C1 segment of cervical spinal cord (tissue), 14 donors: ENCODE data around the gene SLC35G6.
"Not testable (repeated sequence)": the region's sequence is repeated elsewhere in the genome, so short reads cannot be mapped to it uniquely, and the experiment has no call there.

Source experiments
- DNase-seq, 14 donors: peaks; one replicate each; lab custom pipeline; 2025; lab: John Stamatoyannopoulos, UW

The SLC35G6 gene

DNA sequence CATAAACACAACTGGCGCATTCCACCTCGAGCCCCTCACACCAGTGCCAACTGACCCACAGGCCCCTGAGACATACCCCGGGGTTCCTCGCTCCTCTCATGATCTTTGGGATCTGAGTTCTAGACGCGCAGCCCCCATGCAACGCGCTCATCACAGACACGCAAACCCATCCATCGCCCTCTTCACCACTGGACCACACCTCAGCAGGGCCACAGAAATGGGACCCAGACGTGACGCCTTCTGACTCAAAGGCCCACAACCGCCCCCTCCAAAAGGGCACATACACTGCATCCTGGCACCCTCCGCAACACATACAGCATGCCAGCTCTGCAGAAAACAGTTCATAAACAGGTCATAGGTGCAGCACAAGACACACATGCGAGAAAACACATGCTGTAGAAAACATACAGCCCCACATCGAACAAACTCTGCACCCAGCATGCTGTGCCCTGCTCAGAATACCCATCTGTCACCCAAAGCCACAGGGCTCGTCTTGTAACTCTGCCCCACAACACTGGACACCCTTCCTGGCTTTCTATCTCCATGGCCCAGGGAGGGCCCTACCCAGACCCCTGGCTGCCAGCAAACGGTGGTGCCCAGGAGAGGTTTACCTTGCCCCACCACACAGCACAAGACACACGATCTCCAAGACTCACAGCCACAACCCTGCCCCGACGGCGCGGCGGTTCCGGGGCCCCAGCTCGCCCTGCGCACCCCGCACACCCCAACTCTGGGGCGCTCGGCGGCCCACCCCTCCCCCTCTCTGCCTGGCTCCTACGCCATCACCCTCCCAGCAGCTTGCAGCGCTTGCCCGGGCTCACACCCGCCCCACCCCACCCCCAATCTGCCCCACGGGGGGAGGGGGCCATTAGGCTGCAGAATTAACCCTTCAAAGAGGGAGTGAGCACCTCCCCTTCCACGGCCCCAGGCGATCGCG is 2.7 kb upstream of the SLC35G6 start:
- peak in 12 of 14 donors; percentile 24 to 78 (median 65) for DNase-seq

DNA sequence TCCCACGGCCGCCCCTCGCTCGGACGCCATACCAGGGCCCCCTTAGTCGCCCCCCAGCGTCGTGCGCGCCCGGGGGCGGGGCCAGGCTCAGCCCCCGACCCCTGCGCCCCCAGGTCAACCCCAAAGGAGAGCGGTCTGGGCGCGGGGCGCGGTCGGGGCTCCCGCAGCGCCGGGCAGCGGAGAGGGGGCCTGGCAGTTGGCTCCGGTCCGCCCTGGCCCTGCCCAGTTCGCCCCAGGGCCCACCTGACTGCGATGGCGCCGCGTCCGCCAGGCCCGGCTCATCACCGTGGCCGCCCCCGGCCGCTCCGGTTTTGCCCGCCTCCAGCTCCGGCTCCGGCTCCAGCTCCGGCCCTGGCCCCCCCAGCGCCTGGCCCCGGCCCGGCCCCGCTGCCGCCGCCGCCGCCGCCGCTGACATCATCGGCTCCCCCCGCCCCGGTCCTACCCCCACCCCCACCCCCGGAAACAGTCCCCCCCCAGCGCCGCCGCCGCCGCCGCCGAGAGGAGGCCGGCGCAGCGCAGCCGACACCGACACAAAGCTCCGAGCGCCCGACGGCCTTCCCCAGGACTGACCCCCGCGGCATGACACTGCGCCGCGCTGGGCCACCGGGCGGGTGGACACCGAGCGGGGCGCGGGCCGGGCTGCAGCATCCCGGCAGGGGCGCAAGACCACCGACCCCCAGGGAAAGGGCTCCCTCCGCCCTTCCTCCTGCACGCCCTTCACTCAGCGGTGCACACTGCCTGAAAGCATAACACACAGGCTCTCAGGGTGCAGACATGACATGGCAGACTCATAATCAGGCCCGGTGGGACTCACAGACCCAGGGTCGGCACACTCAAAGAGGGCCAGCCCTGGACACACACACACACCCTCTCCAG is 1.8 kb upstream of the SLC35G6 start, which contains the start of gene ZBTB4:
Gene ZBTB4 (minus strand): TSS at position 419 of the 876 bp plus-strand sequence. CDS start 12,830 bp downstream, outside the sequence.
- DNase-seq = peak in 12 of 14 donors; percentile 23 to 78 (median 60)

GRCh38 chr17:7480089-7480384 is 1.2 kb upstream of the SLC35G6 start:
- no peak for DNase-seq

- not testable (repeated sequence) for DNase-seq
These were observed 846 bp downstream of the SLC35G6 start for GRCh38 chr17:7481842-7482741.

DNA sequence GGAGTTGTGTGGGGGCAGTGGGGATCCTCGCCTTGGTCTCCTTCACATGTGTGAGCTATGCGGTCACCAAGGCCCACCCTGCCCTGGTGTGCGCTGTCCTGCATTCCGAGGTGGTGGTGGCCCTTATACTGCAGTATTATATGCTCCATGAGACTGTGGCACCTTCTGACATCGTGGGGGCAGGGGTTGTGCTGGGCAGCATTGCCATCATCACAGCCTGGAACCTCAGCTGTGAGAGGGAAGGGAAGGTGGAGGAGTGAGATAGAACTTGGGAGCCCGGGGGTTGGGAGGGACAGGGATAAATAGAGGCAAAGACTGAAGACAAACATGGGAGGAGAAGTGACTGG is 1.5 kb downstream of the SLC35G6 start:
- DNase-seq = not testable (repeated sequence)

- DNase-seq = peak; percentile 98 to 100 (median 99)
These were observed 2.2 kb downstream of the SLC35G6 start for GRCh38 chr17:7483255-7484066.

DNA sequence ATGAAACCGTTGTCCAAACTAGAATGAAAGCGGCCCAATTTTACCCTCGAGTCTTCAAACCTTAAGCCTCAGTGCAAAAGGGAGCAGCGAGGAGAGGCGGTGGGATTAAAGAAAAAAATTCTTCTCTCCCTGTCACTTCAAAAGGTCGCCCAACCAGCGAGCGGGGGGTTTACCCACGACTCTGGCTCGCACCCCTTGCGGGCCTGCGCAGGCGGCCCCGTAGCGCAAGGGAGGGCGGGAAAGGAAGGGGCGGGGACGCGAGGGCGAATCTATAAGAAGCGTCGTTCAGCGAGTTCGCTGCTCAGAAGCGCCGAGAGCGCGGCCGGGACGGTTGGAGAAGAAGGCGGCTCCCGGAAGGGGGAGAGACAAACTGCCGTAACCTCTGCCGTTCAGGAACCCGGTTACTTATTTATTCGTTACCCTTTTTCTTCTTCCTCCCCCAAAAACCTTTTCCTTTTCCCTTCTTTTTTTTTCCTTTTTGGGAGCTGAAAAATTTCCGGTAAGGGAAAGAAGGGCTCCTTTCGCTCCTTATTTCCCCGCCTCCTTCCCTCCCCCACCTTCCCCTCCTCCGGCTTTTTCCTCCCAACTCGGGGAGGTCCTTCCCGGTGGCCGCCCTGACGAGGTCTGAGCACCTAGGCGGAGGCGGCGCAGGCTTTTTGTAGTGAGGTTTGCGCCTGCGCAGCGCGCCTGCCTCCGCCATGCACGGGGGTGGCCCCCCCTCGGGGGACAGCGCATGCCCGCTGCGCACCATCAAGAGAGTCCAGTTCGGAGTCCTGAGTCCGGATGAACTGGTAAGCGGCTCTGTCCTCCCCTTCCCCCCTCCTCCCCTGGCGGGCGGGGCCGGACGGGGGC is 3.0 kb downstream of the SLC35G6 start, which contains the start of gene POLR2A:
Gene POLR2A (plus strand): TSS at position 300 of the 852 bp plus-strand sequence.
- DNase-seq = peak; percentile 98 to 100 (median 99)

- no peak for DNase-seq
These were observed 3.7 kb downstream of the SLC35G6 start for GRCh38 chr17:7484919-7485377.

DNA sequence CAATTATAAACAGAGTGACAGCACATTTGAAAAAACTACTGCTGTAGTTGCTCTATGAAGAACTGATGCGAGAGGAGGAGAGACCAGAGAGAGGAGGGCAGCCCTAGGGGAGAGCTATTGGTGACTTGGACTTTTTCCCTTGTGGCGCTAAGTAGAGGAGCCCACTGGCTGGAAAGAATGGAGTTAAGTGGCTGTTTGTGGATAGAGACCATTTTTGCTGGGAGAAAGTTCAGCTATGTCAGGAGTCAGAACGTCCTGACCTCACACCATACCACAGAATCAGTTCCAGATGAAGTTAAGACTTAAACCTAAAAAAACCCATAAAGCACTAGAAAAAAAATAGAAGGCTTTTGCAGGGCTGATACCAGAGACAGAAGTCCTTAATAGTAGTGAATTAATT is 4.9 kb downstream of the SLC35G6 start:
- no peak for DNase-seq

- no peak for DNase-seq
These were observed 8.9 kb downstream of the SLC35G6 start for GRCh38 chr17:7490144-7490543.

DNA sequence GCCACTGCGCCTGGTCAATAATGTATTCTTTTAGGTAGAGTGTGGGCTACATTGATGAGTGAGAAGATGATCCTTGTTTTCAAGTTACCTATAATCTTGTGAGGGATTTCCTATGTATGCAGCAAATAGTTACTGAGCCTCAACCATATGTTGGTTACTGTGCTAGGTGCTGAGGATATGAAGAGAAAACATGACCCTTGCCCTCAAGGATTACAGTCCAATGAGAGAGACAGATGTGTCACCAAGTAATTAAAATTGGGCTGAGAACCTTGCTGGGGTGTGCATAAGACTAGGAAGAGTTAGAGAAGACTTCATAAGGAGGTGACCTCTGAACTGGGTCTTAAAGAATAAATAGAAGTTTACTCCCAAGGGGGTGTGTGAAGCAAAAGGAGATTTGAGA is 10.3 kb downstream of the SLC35G6 start:
- DNase-seq = no peak

DNA sequence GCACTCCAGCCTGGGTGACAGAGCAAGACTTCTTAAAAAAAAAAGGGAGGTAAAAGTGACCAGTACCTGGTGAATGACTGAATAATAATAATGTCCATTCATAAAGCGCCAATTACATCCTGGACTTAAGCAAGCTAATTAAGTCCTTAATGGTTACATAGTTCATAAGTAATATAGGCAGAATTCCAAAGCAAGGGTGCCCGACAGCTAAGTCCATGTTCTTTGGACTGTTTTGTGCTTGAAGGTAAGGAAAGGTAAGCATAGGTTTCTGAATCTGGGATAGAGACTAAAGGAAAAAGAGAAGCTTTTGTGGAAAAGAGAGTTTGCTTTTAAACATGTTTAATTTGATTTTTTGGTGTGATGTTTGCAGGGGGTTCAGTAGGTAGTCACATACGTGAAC is 12.7 kb downstream of the SLC35G6 start:
- DNase-seq = no peak

DNA sequence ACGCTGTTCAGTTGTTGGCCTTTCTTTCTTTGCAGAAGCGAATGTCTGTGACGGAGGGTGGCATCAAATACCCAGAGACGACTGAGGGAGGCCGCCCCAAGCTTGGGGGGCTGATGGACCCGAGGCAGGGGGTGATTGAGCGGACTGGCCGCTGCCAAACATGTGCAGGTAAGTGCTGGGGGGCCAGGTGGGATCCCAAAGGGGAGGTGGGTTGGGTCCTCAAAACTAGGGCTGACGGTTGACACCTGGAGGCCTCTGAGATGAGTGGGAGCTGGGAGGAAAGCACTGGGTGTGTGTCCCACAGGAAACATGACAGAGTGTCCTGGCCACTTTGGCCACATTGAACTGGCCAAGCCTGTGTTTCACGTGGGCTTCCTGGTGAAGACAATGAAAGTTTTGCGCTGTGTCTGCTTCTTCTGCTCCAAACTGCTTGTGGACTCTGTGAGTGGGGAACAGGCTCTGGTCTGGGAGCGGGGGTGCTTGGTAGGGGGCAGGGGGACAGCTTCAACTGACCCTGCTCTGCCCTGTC is 14.7 kb downstream of the SLC35G6 start:
- DNase-seq = no peak

DNA sequence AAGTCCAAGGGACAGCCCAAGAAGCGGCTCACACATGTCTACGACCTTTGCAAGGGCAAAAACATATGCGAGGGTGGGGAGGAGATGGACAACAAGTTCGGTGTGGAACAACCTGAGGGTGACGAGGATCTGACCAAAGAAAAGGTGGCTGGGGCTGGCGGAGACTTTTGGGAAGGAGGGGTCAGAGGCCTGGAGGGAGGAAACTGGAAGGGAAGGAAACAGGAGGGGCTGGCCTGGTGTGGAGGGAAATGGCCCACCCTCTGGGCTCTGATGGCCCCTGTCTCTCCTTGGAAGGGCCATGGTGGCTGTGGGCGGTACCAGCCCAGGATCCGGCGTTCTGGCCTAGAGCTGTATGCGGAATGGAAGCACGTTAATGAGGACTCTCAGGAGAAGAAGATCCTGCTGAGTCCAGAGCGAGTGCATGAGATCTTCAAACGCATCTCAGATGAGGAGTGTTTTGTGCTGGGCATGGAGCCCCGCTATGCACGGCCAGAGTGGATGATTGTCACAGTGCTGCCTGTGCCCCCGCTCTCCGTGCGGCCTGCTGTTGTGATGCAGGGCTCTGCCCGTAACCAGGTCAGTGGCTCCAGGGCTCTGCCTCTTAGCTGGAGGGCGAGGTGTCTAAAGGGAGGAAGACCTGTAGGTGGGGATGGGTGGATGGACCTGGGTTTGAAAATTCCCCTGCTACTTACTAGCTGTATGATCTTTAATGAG is 15.4 kb downstream of the SLC35G6 start:
- no peak for DNase-seq

DNA sequence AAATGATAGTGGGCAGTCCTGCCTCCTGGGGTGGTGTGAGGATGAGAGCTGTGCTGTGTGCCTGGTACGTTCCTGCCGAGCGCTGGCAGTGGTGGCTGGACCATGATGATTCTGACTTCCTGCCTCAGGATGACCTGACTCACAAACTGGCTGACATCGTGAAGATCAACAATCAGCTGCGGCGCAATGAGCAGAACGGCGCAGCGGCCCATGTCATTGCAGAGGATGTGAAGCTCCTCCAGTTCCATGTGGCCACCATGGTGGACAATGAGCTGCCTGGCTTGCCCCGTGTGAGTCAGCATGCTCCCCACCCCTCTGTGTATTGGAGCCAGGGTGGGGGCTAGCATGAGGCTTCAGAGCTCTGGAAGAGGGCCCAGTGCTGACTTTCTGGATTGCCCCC is 16.0 kb downstream of the SLC35G6 start:
- DNase-seq = no peak

DNA sequence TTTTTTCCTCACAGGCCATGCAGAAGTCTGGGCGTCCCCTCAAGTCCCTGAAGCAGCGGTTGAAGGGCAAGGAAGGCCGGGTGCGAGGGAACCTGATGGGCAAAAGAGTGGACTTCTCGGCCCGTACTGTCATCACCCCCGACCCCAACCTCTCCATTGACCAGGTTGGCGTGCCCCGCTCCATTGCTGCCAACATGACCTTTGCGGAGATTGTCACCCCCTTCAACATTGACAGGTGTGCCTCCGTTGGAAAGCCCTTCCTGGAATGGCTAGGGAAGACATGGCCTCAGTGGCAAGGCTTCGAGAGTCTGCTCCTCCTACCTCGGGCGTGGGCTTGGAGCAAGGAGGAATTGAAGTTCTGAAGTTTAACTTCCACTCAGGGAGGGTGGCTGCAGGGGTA is 16.4 kb downstream of the SLC35G6 start:
- DNase-seq = no peak

DNA sequence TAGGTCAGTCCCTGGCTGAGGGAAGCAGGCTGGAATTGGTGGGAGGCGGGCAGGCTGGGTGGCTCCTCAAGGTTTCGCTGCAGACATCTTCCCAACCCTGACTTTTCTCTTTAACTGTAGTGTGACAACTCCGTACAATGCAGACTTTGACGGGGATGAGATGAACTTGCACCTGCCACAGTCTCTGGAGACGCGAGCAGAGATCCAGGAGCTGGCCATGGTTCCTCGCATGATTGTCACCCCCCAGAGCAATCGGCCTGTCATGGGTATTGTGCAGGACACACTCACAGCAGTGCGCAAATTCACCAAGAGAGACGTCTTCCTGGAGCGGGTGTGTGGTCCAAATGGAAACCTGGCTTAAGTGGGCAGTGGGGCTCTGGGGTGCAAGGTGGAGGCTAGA is 17.9 kb downstream of the SLC35G6 start:
- DNase-seq = no peak

- DNase-seq = no peak
These were observed 20.5 kb downstream of the SLC35G6 start for GRCh38 chr17:7501729-7502128.
